B cell (primary cell): ENCODE results near the gene CRTAP. TPM values are rescaled to one million over a fixed set of nuclear protein-coding genes. Genes with fewer than 3 reads are reported as not detected.

Experiments used
- ATAC-seq: fragments of 200-7000 bp; cut with Tn5 transposase; one replicate; pipeline ENCODE4 v1.10.0; 2021; ENCODE audit warnings: low read depth, mild to moderate bottlenecking, moderate number of reproducible peaks, moderate library complexity
- CTCF ChIA-PET: fragments of 350-600 bp; sonication (Branson Sonifier 250); formaldehyde crosslinking; loops from one replicate; lab custom pipeline; 2021; ENCODE audit warnings: antibody characterized with exemption, inconsistent platforms; lab: Charles Lee
- POLR2A ChIA-PET: fragments of 350-600 bp; sonication (Branson Sonifier 250); formaldehyde crosslinking; loops from one replicate; lab custom pipeline; 2021; ENCODE audit warnings: antibody characterized with exemption; lab: Charles Lee
- DNase-seq: peaks from one replicate; pipeline ENCODE4 v3.0.0; 2013
- H2AFZ ChIP-seq: 2 replicates; pipeline ENCODE4 v1.6.1; 2012; ENCODE audit warnings: mild to moderate bottlenecking, low read depth, low read length; ENCODE audit not compliant: insufficient read depth, poor library complexity, severe bottlenecking
- H3K27ac ChIP-seq, 2 donors: 1 replicate in 1 of 2; 2 replicates in 1 of 2; pipeline ENCODE4 v1.5.1; 2012 to 2013; ENCODE audit warnings: low read length in 2 of 2, mild to moderate bottlenecking in 2 of 2, moderate library complexity in 1 of 2
- H3K27me3 ChIP-seq, 4 experiments: fragments of 200-600 bp in 1 of 4; sonication (generic) in 1 of 4; replicated peaks in 1 of 4; 1 replicate in 2 of 4; 2 replicates in 2 of 4; pipeline versions ENCODE4 v1.6.1 to v1.7.0; 2013 to 2016; ENCODE audit warnings: low read length in 3 of 4, mild to moderate bottlenecking in 2 of 4, mixed read lengths in 1 of 4, moderate library complexity in 1 of 4; ENCODE audit not compliant: insufficient read depth in 4 of 4, control insufficient read depth in 3 of 4; ENCODE audit errors: control extremely low read depth in 1 of 4
- H3K36me3 ChIP-seq, 2 experiments: replicated peaks in 1 of 2; 1 replicate in 1 of 2; 2 replicates in 1 of 2; pipeline versions ENCODE4 v1.6.1 to v1.7.1; 2013; ENCODE audit warnings: low read length in 1 of 2; ENCODE audit not compliant: insufficient read depth in 2 of 2, control insufficient read depth in 1 of 2; ENCODE audit errors: control extremely low read depth in 1 of 2, extremely low read depth in 1 of 2
- H3K4me1 ChIP-seq, 2 donors: fragments of 200-600 bp in 1 of 2; sonication (generic) in 1 of 2; 1 replicate in 1 of 2; 2 replicates in 1 of 2; pipeline versions ENCODE4 v1.5.1 to v1.6.1; 2013 to 2017; ENCODE audit warnings: low read length in 2 of 2; ENCODE audit not compliant: control insufficient read depth in 2 of 2, insufficient read depth in 2 of 2
- H3K4me2 ChIP-seq: replicated peaks from 2 replicates; pipeline ENCODE3; 2012; ENCODE audit warnings: mild to moderate bottlenecking, low read depth, low read length; ENCODE audit not compliant: poor library complexity, severe bottlenecking
- H3K4me3 ChIP-seq, 5 experiments: fragments of 200-600 bp in 1 of 5; sonication (generic) in 1 of 5; 1 replicate in 3 of 5; 2 replicates in 2 of 5; pipeline versions ENCODE4 v1.5.1 to v1.7.0; 2011 to 2016; ENCODE audit warnings: low read length in 4 of 5, mild to moderate bottlenecking in 4 of 5, low read depth in 2 of 5, control low read depth in 1 of 5, moderate library complexity in 1 of 5; ENCODE audit not compliant: insufficient read depth in 1 of 5; ENCODE audit errors: control extremely low read depth in 1 of 5, extremely low read depth in 1 of 5
- H3K79me2 ChIP-seq: fragments of 200-600 bp; sonication (generic); one replicate; pipeline ENCODE4 v1.6.0; 2016; ENCODE audit warnings: low read length; ENCODE audit not compliant: control insufficient read depth, insufficient read depth
- H3K9ac ChIP-seq: fragments of 200-600 bp; sonication (generic); 2 replicates; pipeline ENCODE4 v1.6.1; 2017; ENCODE audit warnings: mild to moderate bottlenecking, low read length, moderate library complexity
- H3K9me3 ChIP-seq, 3 donors: one replicate each; pipeline versions ENCODE4 v1.6.1 to v1.7.1; 2013; ENCODE audit warnings: low read length in 2 of 3; ENCODE audit not compliant: control insufficient read depth in 2 of 3, insufficient read depth in 1 of 3; ENCODE audit errors: control extremely low read depth in 1 of 3
- H4K20me1 ChIP-seq: 2 replicates; pipeline ENCODE4 v1.6.0; 2012; ENCODE audit warnings: mild to moderate bottlenecking, low read length; ENCODE audit not compliant: insufficient read depth, control insufficient read depth, poor library complexity, severe bottlenecking
- H3K27ac Mint-ChIP-seq: one replicate; pipeline ENCODE4 v1.8.0; 2021; ENCODE audit warnings: mixed read lengths
- H3K27me3 Mint-ChIP-seq: one replicate; pipeline ENCODE4 v1.8.0; 2021; ENCODE audit warnings: mixed read lengths
- H3K4me1 Mint-ChIP-seq: one replicate; pipeline ENCODE4 v1.8.0; 2021; ENCODE audit warnings: mixed read lengths
- H3K4me3 Mint-ChIP-seq: one replicate; pipeline ENCODE4 v1.8.0; 2021; ENCODE audit warnings: mixed read lengths
- H3K9me3 Mint-ChIP-seq: one replicate; pipeline ENCODE4 v1.8.0; 2022; ENCODE audit warnings: mixed read lengths; ENCODE audit not compliant: insufficient read depth
- CTCF ChIP-seq: fragments of 200-600 bp; IDR thresholded peaks from one replicate; pipeline ENCODE4 v1.8.0; 2022; ENCODE audit warnings: antibody characterized with exemption, mild to moderate bottlenecking
- EZH2 ChIP-seq: IDR thresholded peaks from 2 replicates; pipeline ENCODE4 v1.6.1; 2012; ENCODE audit warnings: borderline replicate concordance, low read depth, mild to moderate bottlenecking, moderate library complexity, low read length; ENCODE audit not compliant: insufficient read depth, poor library complexity, severe bottlenecking
- WGBS: methylation state at CpG from one replicate; pipeline ENCODE4 v1.1.5; 2013; ENCODE audit warnings: missing lambda C conversion rate; ENCODE audit not compliant: insufficient coverage; 5-methylcytosine and 5-hydroxymethylcytosine counted together
- intact Hi-C: fragments of 100-400 bp; cut with micrococcal nuclease; formaldehyde crosslinking; loops from one replicate; pipeline ENCODE4 v1.10.0; 2022
- polyA plus RNA-seq: library from polyadenylated mRNA; depleted of rRNA; stranded (reverse); fragments of >200 nt; gene quantifications from 2 replicates; pipeline ENCODE4 v1.2.3, GENCODE V29; 2012
- total RNA-seq, 2 donors: library from RNA; stranded (reverse); fragments of 120-200 nt in 1 of 2; gene quantifications; 1 replicate in 1 of 2; 2 replicates in 1 of 2; pipeline versions ENCODE4 v1.2.3 to v1.2.4, GENCODE V29; 2013 to 2022

The CRTAP gene
- total and polyA plus RNA-seq, 2 donors (not counting 1 experiment from before 2014, with no cell fraction given), result 20.3 to 55.0 TPM

- intact Hi-C loops, result loop anchor here (2.0 kb wide), 2 partner anchors 26 to 326 kb away; partner anchors contain the start of gene UBP1
- Histone ChIP-seq H3K4me2 (peak overlapping the region; percentile 81), H3K27ac (peak overlapping the region; percentile 28 to 76), H3K36me3 (no peaks in the 10 kb centered on the region), H3K9ac (peak overlapping the region; percentile 77), H3K27me3 (no peaks in the 10 kb centered on the region), H4K20me1 (peaks cover 4% of the 10 kb centered on the region), H2AFZ (peak overlapping the region; percentile 91), H3K79me2 (peaks cover 6% of the 10 kb centered on the region), H3K4me3 (peak overlapping the region in 3 of 5 experiments; percentile 74 to 82 (median 76)), H3K4me1 (peaks cover 43 to 44% of the 10 kb centered on the region in 2 donors), H3K9me3 (no peaks in the 10 kb centered on the region)
- ChIA-PET CTCF (interaction anchor here (0.6 to 2.9 kb wide), 4 partner anchors 16 to 599 kb away, joined by 3 to 14 read pairs (median 5); no protein-coding TSS in a partner anchor), POLR2A (no interaction called here)
- H3K4me3 Mint-ChIP-seq, result peak overlapping the region; percentile 94
- 43% methylated on average over 12 of the region's 13 CpGs for WGBS
- no peaks in the 10 kb centered on the region for H3K9me3 Mint-ChIP-seq
- no peaks in the 10 kb centered on the region for H3K27me3 Mint-ChIP-seq
- ATAC-seq, result no peak
- H3K27ac Mint-ChIP-seq, result peak overlapping the region; percentile 94
- peak; percentile 60 for DNase-seq
- TF ChIP-seq CTCF (no peak), EZH2 (no peak)
- peaks cover 46% of the 10 kb centered on the region for H3K4me1 Mint-ChIP-seq
These were observed 1.4 kb downstream of the CRTAP start for GRCh38 chr3:33115024-33115768.

GRCh38 chr3:33117461-33117860 is 3.6 kb downstream of the CRTAP start:
- H3K79me2 ChIP-seq, result peaks cover 4% of the 10 kb centered on the region
- 100% methylated on average over 3 of the region's 3 CpGs for WGBS
- no peak overlapping the region for H3K9ac ChIP-seq
- H3K27me3 ChIP-seq, result no peaks in the 10 kb centered on the region
- intact Hi-C loops, result no loop called here
- Mint-ChIP-seq H3K27ac (no peak overlapping the region), H3K4me1 (peaks cover 30% of the 10 kb centered on the region), H3K4me3 (no peak overlapping the region), H3K27me3 (no peaks in the 10 kb centered on the region), H3K9me3 (no peaks in the 10 kb centered on the region)
- H3K27ac ChIP-seq, result no peak overlapping the region
- H3K36me3 ChIP-seq, result peaks cover 0 to 15% of the 10 kb centered on the region in 2 experiments
- no peaks in the 10 kb centered on the region for H3K9me3 ChIP-seq
- ChIA-PET POLR2A (no interaction called here), CTCF (interaction anchor here (0.8 kb wide), 1 partner anchor 14 kb away, joined by 3 read pairs; no protein-coding TSS in a partner anchor)
- H3K4me3 ChIP-seq, result no peak overlapping the region
- DNase-seq (no peak), ATAC-seq (no peak)
- H3K4me2 ChIP-seq, result no peak overlapping the region
- no peak for TF ChIP-seq CTCF
- no peak for TF ChIP-seq EZH2
- peaks cover 25 to 26% of the 10 kb centered on the region in 2 donors for H3K4me1 ChIP-seq
- H4K20me1 ChIP-seq, result peaks cover 4% of the 10 kb centered on the region
- no peak overlapping the region for H2AFZ ChIP-seq
